BLaER1 treated with 17β-estradiol and CSF1 and Interleukin-3, amounts not matched to agents 10 nM and 100 nM (cell line): ENCODE measurements around the gene RANBP1.
A peak's percentile ranks its signal among the peaks of the same experiment; 100 is the strongest.

ENCODE experiments used
- H3K27ac ChIP-seq, 11 experiments: shearing (Covaris generic); formaldehyde crosslinking; 2 replicates each; pipeline ENCODE4 v1.8.1; 2022
- H3K27me3 ChIP-seq, 11 experiments: shearing (Covaris generic); formaldehyde crosslinking; 2 replicates each; pipeline ENCODE4 v1.8.1; 2022
- H3K36me3 ChIP-seq, 11 experiments: shearing (Covaris generic); formaldehyde crosslinking; 2 replicates each; pipeline ENCODE4 v1.8.1; 2022
- H3K4me1 ChIP-seq, 10 experiments: shearing (Covaris generic); formaldehyde crosslinking; 2 replicates each; pipeline ENCODE4 v1.8.1; 2022
- H3K4me2 ChIP-seq, 11 experiments: shearing (Covaris generic); formaldehyde crosslinking; 2 replicates each; pipeline ENCODE4 v1.8.1; 2022
- H3K4me3 ChIP-seq, 10 experiments: shearing (Covaris generic); formaldehyde crosslinking; 2 replicates each; pipeline ENCODE4 v1.8.1; 2022
- H3K9ac ChIP-seq, 11 experiments: shearing (Covaris generic); formaldehyde crosslinking; 2 replicates each; pipeline ENCODE4 v1.8.1; 2022
- H3K9me3 ChIP-seq, 11 experiments: shearing (Covaris generic); formaldehyde crosslinking; replicated peaks in 1 of 11; 2 replicates each; pipeline ENCODE4 v1.8.1; 2022
- H4K20me1 ChIP-seq, 11 experiments: shearing (Covaris generic); formaldehyde crosslinking; 2 replicates each; pipeline ENCODE4 v1.8.1; 2022
- Cebpa-rat ChIP-seq, 11 experiments: shearing (Covaris generic); IDR thresholded peaks; 2 replicates each; pipeline ENCODE4 v1.8.1; 2022

Gene RANBP1

GRCh38 chr22:20135806-20136602 is 20.1 kb downstream of the RANBP1 start:
- Histone ChIP-seq H3K4me2 (peak overlapping the region; percentile 48 to 100 (median 80); a peak in 21 of 22 replicates), H3K36me3 (peaks cover 0 to 28% (median 11%) of the 10 kb centered on the region in 11 experiments; a peak in 16 of 22 replicates), H3K27ac (peak overlapping the region in 3 of 11 experiments; percentile 11 to 39 (median 28); a peak in 3 of 22 replicates), H4K20me1 (peaks cover 63 to 92% (median 87%) of the 10 kb centered on the region in 11 experiments), H3K9ac (peak overlapping the region in 10 of 11 experiments; percentile 7 to 64 (median 50); a peak in 15 of 22 replicates), H3K4me3 (no peak overlapping the region), H3K4me1 (peaks cover 60 to 73% (median 68%) of the 10 kb centered on the region in 10 experiments), H3K27me3 (no peaks in the 10 kb centered on the region), H3K9me3 (no peaks in the 10 kb centered on the region)
- no peak for TF ChIP-seq Cebpa-rat (IDR thresholded peaks at IDR 0.05)

GRCh38 chr22:20136603-20136873 is 20.6 kb downstream of the RANBP1 start:
- Histone ChIP-seq H3K9me3 (no peaks in the 10 kb centered on the region), H3K4me2 (peak overlapping the region; percentile 48 to 100 (median 80); a peak in 21 of 22 replicates), H3K9ac (peak overlapping the region in 8 of 11 experiments; percentile 22 to 70 (median 48); a peak in 5 of 22 replicates), H3K27me3 (no peaks in the 10 kb centered on the region), H3K4me3 (no peak overlapping the region), H3K27ac (no peak overlapping the region), H3K4me1 (peaks cover 60 to 79% (median 73%) of the 10 kb centered on the region in 10 experiments), H3K36me3 (peaks cover 0 to 32% (median 14%) of the 10 kb centered on the region in 11 experiments; a peak in 16 of 22 replicates), H4K20me1 (peaks cover 68 to 98% (median 92%) of the 10 kb centered on the region in 11 experiments)
- no peak for TF ChIP-seq Cebpa-rat (IDR thresholded peaks at IDR 0.05)

GRCh38 chr22:20137113-20137512 is 21.2 kb downstream of the RANBP1 start:
- peak overlapping the region in 10 of 11 experiments; percentile 22 to 70 (median 46); a peak in 17 of 22 replicates for H3K9ac ChIP-seq
- TF ChIP-seq Cebpa-rat (IDR thresholded peaks at IDR 0.05), result no peak
- H4K20me1 ChIP-seq, result peaks cover 73 to 100% (median 92%) of the 10 kb centered on the region in 11 experiments
- H3K4me1 ChIP-seq, result peaks cover 60 to 84% (median 78%) of the 10 kb centered on the region in 10 experiments
- H3K4me3 ChIP-seq, result no peak overlapping the region; a peak in 1 of 20 replicates
- peak overlapping the region in 3 of 11 experiments; percentile 1 to 22 (median 21); a peak in 2 of 22 replicates for H3K27ac ChIP-seq
- no peaks in the 10 kb centered on the region for H3K27me3 ChIP-seq
- no peaks in the 10 kb centered on the region for H3K9me3 ChIP-seq
- H3K36me3 ChIP-seq, result peaks cover 0 to 38% (median 16%) of the 10 kb centered on the region in 11 experiments; a peak in 17 of 22 replicates
- peak overlapping the region; percentile 48 to 100 (median 80) for H3K4me2 ChIP-seq

DNA sequence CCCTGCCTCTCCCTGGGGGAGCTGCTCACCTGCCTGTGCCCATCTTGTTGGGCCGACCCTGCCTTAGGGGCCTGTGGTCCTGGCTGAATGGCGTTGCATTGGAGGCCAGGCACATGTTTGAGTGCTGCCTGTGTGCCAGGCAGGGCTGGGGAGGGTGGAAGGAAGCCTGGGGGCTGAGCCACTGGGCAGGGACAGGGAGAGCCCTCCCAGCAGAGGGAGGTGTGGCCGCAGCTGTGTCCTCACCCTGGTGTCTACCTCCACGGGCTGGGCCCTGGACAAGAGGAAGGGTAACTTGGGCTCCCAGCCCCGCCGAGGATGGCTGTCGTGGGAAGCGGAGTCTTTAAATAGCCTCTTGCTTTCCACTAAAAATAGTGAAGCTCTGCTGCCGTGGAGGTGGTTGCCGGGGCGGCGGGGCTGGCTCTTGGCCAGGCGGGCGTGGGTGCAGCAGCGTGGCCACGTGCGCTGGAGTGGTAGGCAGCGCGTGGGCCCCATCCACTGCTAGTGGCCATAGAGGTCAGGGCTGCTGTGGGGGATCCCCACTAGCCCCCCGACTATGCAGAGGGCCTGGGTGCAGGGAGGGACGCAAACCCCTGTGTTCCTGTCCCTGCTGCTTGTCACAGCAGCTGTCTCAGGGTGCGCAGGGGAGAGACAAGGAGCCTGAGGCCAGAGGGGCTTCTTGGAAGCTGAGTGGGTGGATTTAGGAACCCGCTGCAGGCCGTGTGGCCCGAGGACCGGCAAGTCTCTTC is 21.9 kb downstream of the RANBP1 start:
- Histone ChIP-seq H3K4me2 (peak overlapping the region; percentile 48 to 100 (median 80)), H3K4me3 (no peak overlapping the region; a peak in 1 of 20 replicates), H3K4me1 (peaks cover 54 to 82% (median 74%) of the 10 kb centered on the region in 10 experiments), H3K27ac (peak overlapping the region in 5 of 11 experiments; percentile 1 to 27 (median 21); a peak in 5 of 22 replicates), H3K36me3 (peaks cover 0 to 45% (median 22%) of the 10 kb centered on the region in 11 experiments; a peak in 18 of 22 replicates), H3K9me3 (no peaks in the 10 kb centered on the region), H3K27me3 (no peaks in the 10 kb centered on the region), H4K20me1 (peaks cover 66 to 100% (median 91%) of the 10 kb centered on the region in 11 experiments), H3K9ac (peak overlapping the region in 10 of 11 experiments; percentile 22 to 70 (median 46); a peak in 19 of 22 replicates)
- no peak for TF ChIP-seq Cebpa-rat (IDR thresholded peaks at IDR 0.05)

GRCh38 chr22:20138417-20138738 is 22.5 kb downstream of the RANBP1 start:
- peak overlapping the region; percentile 48 to 100 (median 80); a peak in 20 of 22 replicates for H3K4me2 ChIP-seq
- H3K4me1 ChIP-seq, result peaks cover 49 to 77% (median 69%) of the 10 kb centered on the region in 10 experiments
- no peak overlapping the region for H3K4me3 ChIP-seq
- TF ChIP-seq Cebpa-rat (IDR thresholded peaks at IDR 0.05), result no peak
- H4K20me1 ChIP-seq, result peaks cover 61 to 100% (median 87%) of the 10 kb centered on the region in 11 experiments
- peaks cover 0 to 50% (median 24%) of the 10 kb centered on the region in 11 experiments; a peak in 18 of 22 replicates for H3K36me3 ChIP-seq
- no peaks in the 10 kb centered on the region for H3K27me3 ChIP-seq
- H3K9ac ChIP-seq, result peak overlapping the region in 8 of 11 experiments; percentile 23 to 70 (median 52); a peak in 11 of 22 replicates
- no peaks in the 10 kb centered on the region for H3K9me3 ChIP-seq
- H3K27ac ChIP-seq, result peak overlapping the region in 2 of 11 experiments; percentile 8 to 27; a peak in 3 of 22 replicates

- Histone ChIP-seq H4K20me1 (peaks cover 58 to 100% (median 82%) of the 10 kb centered on the region in 11 experiments), H3K9ac (no peak overlapping the region), H3K36me3 (peaks cover 0 to 55% (median 24%) of the 10 kb centered on the region in 11 experiments; a peak in 18 of 22 replicates), H3K9me3 (no peaks in the 10 kb centered on the region), H3K4me3 (no peak overlapping the region), H3K27me3 (no peaks in the 10 kb centered on the region), H3K27ac (no peak overlapping the region), H3K4me1 (peaks cover 44 to 72% (median 64%) of the 10 kb centered on the region in 10 experiments), H3K4me2 (no peak overlapping the region)
- no peak for TF ChIP-seq Cebpa-rat (IDR thresholded peaks at IDR 0.05)
Measured at GRCh38 chr22:20138868-20139267, 23.0 kb downstream of the RANBP1 start.

GRCh38 chr22:20139391-20140106 is 23.6 kb downstream of the RANBP1 start:
- H3K9ac ChIP-seq, result no peak overlapping the region
- peaks cover 52 to 100% (median 75%) of the 10 kb centered on the region in 11 experiments for H4K20me1 ChIP-seq
- no peak overlapping the region for H3K4me3 ChIP-seq
- H3K27me3 ChIP-seq, result no peaks in the 10 kb centered on the region
- peaks cover 0 to 49% (median 24%) of the 10 kb centered on the region in 11 experiments; a peak in 18 of 22 replicates for H3K36me3 ChIP-seq
- H3K4me1 ChIP-seq, result peaks cover 37 to 65% (median 57%) of the 10 kb centered on the region in 10 experiments
- no peak for TF ChIP-seq Cebpa-rat (IDR thresholded peaks at IDR 0.05)
- no peak overlapping the region for H3K27ac ChIP-seq
- no peak overlapping the region for H3K4me2 ChIP-seq
- H3K9me3 ChIP-seq, result no peaks in the 10 kb centered on the region

DNA sequence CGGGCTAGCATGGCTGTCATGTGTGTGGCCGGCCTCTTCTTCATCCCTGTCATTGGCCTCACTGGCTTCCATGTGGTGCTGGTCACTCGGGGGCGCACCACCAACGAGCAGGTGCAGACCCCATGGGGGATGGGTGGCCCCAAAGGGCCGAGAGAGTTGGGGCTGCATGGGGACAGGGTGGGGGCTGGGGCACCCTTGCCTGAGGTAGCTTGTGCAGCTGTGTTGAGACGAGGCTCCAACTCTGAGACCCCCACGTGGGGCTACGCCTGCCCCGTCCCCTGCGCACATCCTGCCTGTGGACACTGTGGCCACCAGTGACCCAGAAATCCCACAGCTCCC is 24.2 kb downstream of the RANBP1 start:
- Histone ChIP-seq H3K4me1 (peaks cover 34 to 60% (median 52%) of the 10 kb centered on the region in 10 experiments), H3K9ac (no peak overlapping the region), H3K9me3 (no peaks in the 10 kb centered on the region), H3K27ac (no peak overlapping the region), H3K36me3 (peaks cover 0 to 49% (median 24%) of the 10 kb centered on the region in 11 experiments; a peak in 18 of 22 replicates), H3K4me3 (no peak overlapping the region), H3K4me2 (no peak overlapping the region), H3K27me3 (no peaks in the 10 kb centered on the region), H4K20me1 (peaks cover 46 to 100% (median 70%) of the 10 kb centered on the region in 11 experiments)
- no peak for TF ChIP-seq Cebpa-rat (IDR thresholded peaks at IDR 0.05)
